Raji (cell line): ENCODE results near the gene TMEM255B.

Source experiments
- POLR2A ChIP-seq: IDR thresholded peaks from 2 replicates; pipeline ENCODE4 v1.6.1; 2011; ENCODE audit warnings: low read depth, low read length, control low read depth; ENCODE audit not compliant: insufficient read depth

Gene TMEM255B

GRCh38 chr13:113863524-113864272 is 104.7 kb downstream of the TMEM255B start, which contains the start of gene GAS6:
Gene GAS6, minus strand, starts transcription at chr13:113864076. Its CDS starts 156 bp downstream, at chr13:113863920.
- no peak for TF ChIP-seq POLR2A

GRCh38 chr13:113864273-113864890 is 105.4 kb downstream of the TMEM255B start:
- no peak for TF ChIP-seq POLR2A

GRCh38 chr13:113865427-113865826 is 106.4 kb downstream of the TMEM255B start:
- no peak for TF ChIP-seq POLR2A
